ENCODE measurements around the gene DPEP2. TPM values are rescaled to one million over a fixed set of nuclear protein-coding genes. Genes with fewer than 3 reads are reported as not detected.
"Not testable (repeated sequence)": the region's sequence is repeated elsewhere in the genome, so short reads cannot be mapped to it uniquely, and the experiment has no call there.

The DPEP2 gene
- total RNA-seq, 1 donor, result not detected

DNA sequence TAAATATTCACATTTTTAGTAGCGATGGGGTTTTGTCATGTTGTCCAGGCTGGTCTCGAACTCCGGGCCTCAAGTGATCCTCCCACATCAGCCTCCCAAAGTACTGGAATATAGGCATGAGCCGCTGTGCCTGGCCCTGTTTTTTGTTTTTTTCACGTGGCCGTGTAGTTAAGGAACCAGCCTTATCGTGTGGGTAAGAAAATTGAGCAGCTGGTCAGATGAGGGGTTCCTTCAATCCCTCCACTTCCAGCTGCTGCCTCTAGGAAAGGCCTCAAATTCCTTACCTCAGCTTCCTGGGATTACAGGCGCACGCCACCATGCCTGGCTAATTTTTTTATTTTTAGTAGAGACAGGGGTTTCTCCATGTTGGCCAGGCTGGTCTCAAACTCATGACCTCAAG lies 5.9 kb upstream of the DPEP2 start:
- H3K4me3 ChIP-seq (ENCODE audit: insufficient read depth, low read length), result no peak overlapping the region
- H3K9me3 ChIP-seq (ENCODE audit: low read depth, low read length), result no peaks in the 10 kb centered on the region
- no peaks in the 10 kb centered on the region for H3K27me3 ChIP-seq (ENCODE audit: insufficient read depth, low read length)
- no peak for DNase-seq (ENCODE audit: insufficient read length, low spot score, missing footprints)
- H2AFZ ChIP-seq (ENCODE audit: low read length), result no peak overlapping the region
- no peak overlapping the region for H3K4me2 ChIP-seq (ENCODE audit: insufficient read depth, low read length)
- H3K27ac ChIP-seq (ENCODE audit: low read depth, low read length), result no peak overlapping the region
- no peaks in the 10 kb centered on the region for H3K36me3 ChIP-seq (ENCODE audit: insufficient read depth, low read length)
- no peaks in the 10 kb centered on the region for H4K20me1 ChIP-seq (ENCODE audit: insufficient read depth, low read length)
- H3K79me2 ChIP-seq (ENCODE audit: insufficient read depth, low read length), result no peaks in the 10 kb centered on the region
- H3K4me1 ChIP-seq (ENCODE audit: insufficient read depth, low read length), result peaks cover 7% of the 10 kb centered on the region
- TF ChIP-seq CTCF (IDR thresholded peaks at IDR 0.05; ENCODE audit: extremely low read depth, low read depth, low read length), result no peak

GRCh38 chr16:68003031-68003430 lies 3.7 kb upstream of the DPEP2 start:
- no peak overlapping the region for H3K4me3 ChIP-seq (ENCODE audit: insufficient read depth, low read length)
- H3K27me3 ChIP-seq (ENCODE audit: insufficient read depth, low read length), result no peaks in the 10 kb centered on the region
- peaks cover 7% of the 10 kb centered on the region for H3K4me1 ChIP-seq (ENCODE audit: insufficient read depth, low read length)
- DNase-seq (ENCODE audit: insufficient read length, low spot score, missing footprints), result peak; percentile 96
- no peaks in the 10 kb centered on the region for H3K79me2 ChIP-seq (ENCODE audit: insufficient read depth, low read length)
- H3K9me3 ChIP-seq (ENCODE audit: low read depth, low read length), result no peaks in the 10 kb centered on the region
- H4K20me1 ChIP-seq (ENCODE audit: insufficient read depth, low read length), result no peaks in the 10 kb centered on the region
- no peak for TF ChIP-seq CTCF (IDR thresholded peaks at IDR 0.05; ENCODE audit: extremely low read depth, low read depth, low read length)
- H3K27ac ChIP-seq (ENCODE audit: low read depth, low read length), result no peak overlapping the region
- H2AFZ ChIP-seq (ENCODE audit: low read length), result no peak overlapping the region
- no peaks in the 10 kb centered on the region for H3K36me3 ChIP-seq (ENCODE audit: insufficient read depth, low read length)
- peak overlapping the region; percentile 10 for H3K4me2 ChIP-seq (ENCODE audit: insufficient read depth, low read length)

GRCh38 chr16:68000450-68000849 lies 1.2 kb upstream of the DPEP2 start:
- Histone ChIP-seq H2AFZ (ENCODE audit: low read length) (no peak overlapping the region), H3K9me3 (ENCODE audit: low read depth, low read length) (no peaks in the 10 kb centered on the region), H3K36me3 (ENCODE audit: insufficient read depth, low read length) (no peaks in the 10 kb centered on the region), H3K4me3 (ENCODE audit: insufficient read depth, low read length) (no peak overlapping the region), H3K27ac (ENCODE audit: low read depth, low read length) (no peak overlapping the region), H3K79me2 (ENCODE audit: insufficient read depth, low read length) (no peaks in the 10 kb centered on the region), H3K4me1 (ENCODE audit: insufficient read depth, low read length) (peaks cover 7% of the 10 kb centered on the region), H3K4me2 (ENCODE audit: insufficient read depth, low read length) (no peak overlapping the region), H4K20me1 (ENCODE audit: insufficient read depth, low read length) (no peaks in the 10 kb centered on the region), H3K27me3 (ENCODE audit: insufficient read depth, low read length) (no peaks in the 10 kb centered on the region)
- no peak for DNase-seq (ENCODE audit: insufficient read length, low spot score, missing footprints)
- TF ChIP-seq CTCF (IDR thresholded peaks at IDR 0.05; ENCODE audit: extremely low read depth, low read depth, low read length), result no peak

DNA sequence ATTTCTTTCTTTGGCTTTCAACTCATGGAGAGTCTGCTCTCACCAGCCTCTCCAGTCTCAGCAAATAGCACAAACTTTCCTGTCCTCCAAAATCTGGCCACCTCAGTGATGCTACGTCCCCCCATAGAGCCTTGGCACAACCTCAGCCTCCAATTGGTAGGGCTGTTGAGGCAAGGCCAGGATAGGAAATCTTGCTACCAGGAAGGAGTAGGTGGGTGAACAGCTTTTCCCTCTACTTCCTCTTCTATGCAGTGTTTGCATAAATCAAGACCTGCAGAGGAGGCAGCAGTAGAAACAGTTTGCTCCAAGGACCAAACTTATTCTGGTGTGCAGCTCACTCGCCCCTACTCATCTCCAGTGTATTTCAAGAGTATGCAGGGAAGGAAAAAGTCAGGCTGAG lies 701 bp upstream of the DPEP2 start:
- no peak overlapping the region for H3K27ac ChIP-seq (ENCODE audit: low read depth, low read length)
- no peak overlapping the region for H2AFZ ChIP-seq (ENCODE audit: low read length)

DNA sequence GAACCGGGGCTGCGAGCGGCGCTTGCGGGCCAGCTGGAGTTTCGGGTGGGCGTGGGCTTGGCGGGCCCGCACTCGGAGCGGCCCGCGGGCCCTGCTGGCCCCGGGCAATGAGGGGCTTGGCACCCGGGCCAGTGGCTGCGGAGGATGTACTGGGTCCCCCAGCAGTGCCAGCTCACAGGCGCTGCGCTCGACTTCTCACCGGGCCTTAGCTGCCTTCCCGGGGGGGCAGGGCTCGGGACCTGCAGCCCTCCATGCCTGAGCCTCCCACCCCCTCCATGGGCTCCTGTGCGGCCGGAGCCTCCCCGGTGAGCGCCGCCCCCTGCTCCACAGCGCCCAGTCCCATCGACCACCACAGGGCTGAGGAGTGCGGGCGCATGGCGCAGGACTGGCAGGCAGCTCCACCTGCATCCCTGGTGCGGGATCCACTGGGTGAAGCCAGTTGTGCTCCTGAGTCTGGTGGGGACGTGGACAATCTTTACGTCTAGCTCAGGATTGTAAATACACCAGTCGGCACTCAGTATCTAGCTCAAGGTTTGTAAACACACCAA lies 979 bp downstream of the DPEP2 start:
- not testable (repeated sequence) for H3K36me3 ChIP-seq (ENCODE audit: insufficient read depth, low read length); H3K27me3 ChIP-seq (ENCODE audit: insufficient read depth, low read length); H3K9me3 ChIP-seq (ENCODE audit: low read depth, low read length); H3K27ac ChIP-seq (ENCODE audit: low read depth, low read length); H4K20me1 ChIP-seq (ENCODE audit: insufficient read depth, low read length); H3K4me2 ChIP-seq (ENCODE audit: insufficient read depth, low read length); H3K79me2 ChIP-seq (ENCODE audit: insufficient read depth, low read length); H2AFZ ChIP-seq (ENCODE audit: low read length); DNase-seq (ENCODE audit: insufficient read length, low spot score, missing footprints); H3K4me3 ChIP-seq (ENCODE audit: insufficient read depth, low read length)
- H3K4me1 ChIP-seq (ENCODE audit: insufficient read depth, low read length), result peaks cover 11% of the 10 kb centered on the region

More for the DNA sequence above, 701 bp upstream of the DPEP2 start:
- no peaks in the 10 kb centered on the region for H3K36me3 ChIP-seq (ENCODE audit: insufficient read depth, low read length)
- H3K79me2 ChIP-seq (ENCODE audit: insufficient read depth, low read length), result no peaks in the 10 kb centered on the region
- peaks cover 7% of the 10 kb centered on the region for H3K4me1 ChIP-seq (ENCODE audit: insufficient read depth, low read length)
- no peaks in the 10 kb centered on the region for H3K9me3 ChIP-seq (ENCODE audit: low read depth, low read length)
- H3K4me2 ChIP-seq (ENCODE audit: insufficient read depth, low read length), result no peak overlapping the region
- peak; percentile 4 for DNase-seq (ENCODE audit: insufficient read length, low spot score, missing footprints)
- no peaks in the 10 kb centered on the region for H4K20me1 ChIP-seq (ENCODE audit: insufficient read depth, low read length)
- no peak overlapping the region for H3K4me3 ChIP-seq (ENCODE audit: insufficient read depth, low read length)
- H3K27me3 ChIP-seq (ENCODE audit: insufficient read depth, low read length), result no peaks in the 10 kb centered on the region
- TF ChIP-seq CTCF (IDR thresholded peaks at IDR 0.05; ENCODE audit: extremely low read depth, low read depth, low read length), result no peak
